Left lung (tissue), 10 donors: ENCODE data around the gene CRISP1. TPM values are rescaled to one million over a fixed set of nuclear protein-coding genes. Genes with fewer than 3 reads are reported as not detected.
"Not testable (repeated sequence)": the region's sequence is repeated elsewhere in the genome, so short reads cannot be mapped to it uniquely, and the experiment has no call there.

Source experiments
- ATAC-seq: fragments of 200-7000 bp; cut with Tn5 transposase; one replicate; pipeline ENCODE4 v1.9.1; 2020; ENCODE audit warnings: moderate library complexity
- DNase-seq, 4 donors: peaks; one replicate each; pipeline ENCODE4 v3.0.0-alpha.2; 2013 to 2020
- H3K27ac ChIP-seq, 2 donors: fragments of 200-600 bp; sonication (generic) in 1 of 2; one replicate each; pipeline versions ENCODE4 v1.5.0 to v1.8.0; 2020 to 2021
- H3K27me3 ChIP-seq, 2 donors: fragments of 200-600 bp; sonication (generic) in 1 of 2; one replicate each; pipeline versions ENCODE4 v1.5.0 to v1.8.0; 2020 to 2021
- H3K36me3 ChIP-seq, 2 donors: fragments of 200-600 bp; sonication (generic) in 1 of 2; one replicate each; pipeline versions ENCODE4 v1.5.0 to v1.8.0; 2020 to 2021
- H3K4me1 ChIP-seq, 2 donors: fragments of 200-600 bp; one replicate each; pipeline ENCODE4 v1.8.0; 2021
- H3K4me3 ChIP-seq, 2 donors: fragments of 200-600 bp; sonication (generic) in 1 of 2; one replicate each; pipeline versions ENCODE4 v1.5.0 to v1.8.0; 2020 to 2021; ENCODE audit warnings: mild to moderate bottlenecking in 1 of 2
- H3K9me3 ChIP-seq, 2 donors: fragments of 200-600 bp; sonication (generic) in 1 of 2; one replicate each; pipeline versions ENCODE4 v1.5.0 to v1.8.0; 2020 to 2021
- CTCF ChIP-seq, 2 donors: fragments of 200-600 bp; sonication (generic) in 1 of 2; IDR thresholded peaks; one replicate each; pipeline versions ENCODE4 v1.5.0 to v1.8.0; 2021; ENCODE audit warnings: antibody characterized with exemption in 2 of 2
- intact Hi-C, 2 donors: fragments of 100-400 bp; cut with DNase I; formaldehyde crosslinking; loops; one replicate each; pipeline versions ENCODE4 v1.11.2 to v1.14.2; 2022
- polyA plus RNA-seq, 6 donors: library from polyadenylated mRNA; unstranded; fragments of 120-200 nt; gene quantifications; one replicate each; pipeline ENCODE4 v1.2.1, GENCODE V29; 2013; ENCODE audit not compliant: insufficient read length in 6 of 6
- total RNA-seq, 2 donors: library from RNA; stranded (reverse); fragmentation: NEBNext Ultra II Directional; extraction: Animal tissue kit (Norgen Biotek cat#: 25700); gene quantifications; one replicate each; pipeline ENCODE4 v1.2.1, GENCODE V29; 2021
- donor health status: DM: no; HTN: yes; CAD: no.
- donor health status: DM: no; HTN: no; CAD: no.

Gene CRISP1
- total and polyA plus RNA-seq, 8 donors = not detected

DNA sequence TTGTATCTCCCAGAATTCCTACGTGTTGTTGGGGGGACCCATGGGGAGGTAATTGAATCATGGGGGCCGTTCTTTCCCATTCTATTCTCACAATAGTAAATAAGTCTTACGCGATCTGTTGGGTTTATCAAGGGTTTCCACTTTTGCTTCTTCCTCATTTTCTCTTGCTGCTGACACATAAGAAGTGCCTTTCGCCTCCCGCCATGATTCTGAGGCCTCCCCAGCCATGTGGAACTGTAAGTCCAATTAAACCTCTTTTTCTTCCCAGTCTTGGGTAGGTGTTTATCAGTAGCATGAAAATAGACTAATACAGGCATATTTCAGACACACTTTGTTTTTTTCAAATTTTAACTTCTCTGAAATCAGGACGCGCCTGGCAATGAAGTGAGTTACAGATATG is 64.8 kb downstream of the CRISP1 start:
- TF ChIP-seq CTCF (IDR thresholded peaks at IDR 0.05) = no peak
- no peaks in the 10 kb centered on the region for H3K27me3 ChIP-seq
- no peaks in the 10 kb centered on the region for H3K36me3 ChIP-seq
- intact Hi-C loops = no loop called here
- peaks cover 0 to 8% of the 10 kb centered on the region in 2 donors for H3K9me3 ChIP-seq
- no peak overlapping the region for H3K27ac ChIP-seq
- ATAC-seq = no peak
- no peaks in the 10 kb centered on the region for H3K4me1 ChIP-seq
- no peak for DNase-seq
- H3K4me3 ChIP-seq = no peak overlapping the region

- H3K27me3 ChIP-seq = no peaks in the 10 kb centered on the region
- TF ChIP-seq CTCF (IDR thresholded peaks at IDR 0.05) = no peak
- H3K36me3 ChIP-seq = no peaks in the 10 kb centered on the region
- no peak overlapping the region for H3K4me3 ChIP-seq
- no peaks in the 10 kb centered on the region for H3K4me1 ChIP-seq
- DNase-seq (no peak), ATAC-seq (no peak)
- intact Hi-C loops = no loop called here
- no peak overlapping the region for H3K27ac ChIP-seq
- peaks cover 0 to 2% of the 10 kb centered on the region in 2 donors for H3K9me3 ChIP-seq
Observed at GRCh38 chr6:49799090-49799489, 67.2 kb downstream of the CRISP1 start.

DNA sequence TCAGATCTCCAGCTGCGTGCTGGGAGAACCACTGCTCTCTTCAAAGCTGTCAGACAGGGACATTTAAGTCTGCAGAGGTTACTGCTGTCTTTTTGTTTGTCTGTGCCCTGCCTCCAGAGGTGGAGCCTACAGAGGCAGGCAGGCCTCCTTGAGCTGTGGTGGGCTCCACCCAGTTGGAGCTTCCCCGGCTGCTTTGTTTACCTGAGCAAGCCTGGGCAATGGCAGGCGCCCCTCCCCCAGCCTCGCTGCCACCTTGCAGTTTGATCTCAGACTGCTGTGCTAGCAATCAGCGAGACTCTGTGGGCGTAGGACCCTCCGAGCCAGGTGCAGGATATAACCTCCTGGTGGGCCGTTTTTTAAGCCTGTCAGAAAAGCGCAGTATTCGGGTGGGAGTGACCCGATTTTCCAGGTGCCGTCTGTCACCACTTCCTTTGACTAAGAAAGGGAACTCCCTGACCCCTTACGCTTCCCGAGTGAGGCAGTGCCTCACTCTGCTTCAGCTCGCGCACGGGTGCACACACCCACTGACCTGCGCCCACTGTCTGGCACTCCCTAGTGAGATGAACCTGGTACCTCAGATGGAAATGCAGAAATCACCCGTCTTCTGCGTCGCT is 69.4 kb downstream of the CRISP1 start:
- DNase-seq, intact Hi-C loops: not testable (repeated sequence)

GRCh38 chr6:49790341-49790740 is 76.0 kb downstream of the CRISP1 start:
- no peaks in the 10 kb centered on the region for H3K27me3 ChIP-seq
- no peaks in the 10 kb centered on the region for H3K9me3 ChIP-seq
- no peak overlapping the region for H3K4me3 ChIP-seq
- DNase-seq (no peak), ATAC-seq (no peak)
- H3K4me1 ChIP-seq = no peaks in the 10 kb centered on the region
- no peak overlapping the region for H3K27ac ChIP-seq
- intact Hi-C loops = no loop called here
- H3K36me3 ChIP-seq = no peaks in the 10 kb centered on the region
- TF ChIP-seq CTCF (IDR thresholded peaks at IDR 0.05) = no peak

More for the DNA sequence above, 69.4 kb downstream of the CRISP1 start:
- not testable (repeated sequence) for H3K4me3 ChIP-seq, H3K27me3 ChIP-seq, ATAC-seq, H3K36me3 ChIP-seq, H3K9me3 ChIP-seq, H3K4me1 ChIP-seq, H3K27ac ChIP-seq

DNA sequence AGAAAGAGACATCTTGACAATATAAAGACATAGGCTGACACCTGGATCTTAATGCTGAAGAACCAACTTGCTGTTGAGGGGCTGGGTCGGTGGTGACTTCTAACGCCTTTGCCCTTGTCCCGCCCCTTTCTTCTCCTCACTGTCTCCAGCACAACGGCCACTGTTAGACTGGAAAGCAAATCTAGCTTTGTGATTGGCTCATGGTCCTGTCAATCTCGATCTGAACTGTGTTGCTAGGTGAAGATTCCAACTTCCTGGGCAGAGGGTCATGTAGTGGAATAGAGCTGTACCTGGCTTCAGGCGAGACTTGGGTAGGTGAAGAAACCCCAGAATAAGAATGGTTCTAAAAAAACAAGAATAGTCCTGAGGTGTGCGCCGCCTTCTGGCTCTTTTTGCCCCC is 79.2 kb downstream of the CRISP1 start, which contains the start of gene PGK2:
Gene PGK2, minus strand, starts transcription at position 110 of the 400 bp plus-strand sequence. Its CDS starts 98 bp downstream, at position 12.
- ATAC-seq (no peak), DNase-seq (no peak)
- H3K9me3 ChIP-seq = no peaks in the 10 kb centered on the region
- no peak within 1 kb of the TSS for H3K4me3 ChIP-seq
- intact Hi-C loops = no loop called here
- H3K4me1 ChIP-seq = no peaks in the 10 kb centered on the region
- H3K36me3 ChIP-seq = no peaks in the 10 kb centered on the region
- TF ChIP-seq CTCF (IDR thresholded peaks at IDR 0.05) = no peak
- H3K27ac ChIP-seq = no peak within 1 kb of the TSS
- H3K27me3 ChIP-seq = no peaks in the 10 kb centered on the region

DNA sequence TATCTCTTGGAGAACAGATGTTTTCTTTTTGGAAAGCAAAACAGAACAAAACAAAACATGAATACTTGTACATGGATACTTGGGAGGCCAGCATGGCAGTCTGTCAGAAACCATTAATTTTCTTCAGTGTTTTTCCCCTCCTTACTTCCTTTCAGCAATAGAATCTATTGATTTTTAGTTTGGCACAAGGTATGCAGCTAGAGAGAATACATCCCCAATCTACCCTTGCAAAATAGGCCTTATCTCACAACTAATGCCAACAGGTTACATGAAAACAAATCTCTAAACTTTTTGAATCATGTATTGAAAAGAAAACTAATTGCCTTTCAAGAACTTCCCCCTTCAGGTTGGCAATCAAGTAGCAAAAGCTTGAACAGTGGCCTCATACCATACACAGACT is 82.1 kb downstream of the CRISP1 start:
- intact Hi-C loops = no loop called here
- H3K27me3 ChIP-seq = no peaks in the 10 kb centered on the region
- H3K27ac ChIP-seq = no peak overlapping the region
- no peaks in the 10 kb centered on the region for H3K4me1 ChIP-seq
- H3K9me3 ChIP-seq = no peaks in the 10 kb centered on the region
- no peak for TF ChIP-seq CTCF (IDR thresholded peaks at IDR 0.05)
- no peak for ATAC-seq
- no peaks in the 10 kb centered on the region for H3K36me3 ChIP-seq
- H3K4me3 ChIP-seq = no peak overlapping the region
- DNase-seq = no peak
